ENCODE measurements around the gene TMCC1. TPM values are rescaled to one million over a fixed set of nuclear protein-coding genes. Genes with fewer than 3 reads are reported as not detected.

The TMCC1 gene
- total RNA-seq, 1 donor from 2014 or later: 25.9 TPM

DNA sequence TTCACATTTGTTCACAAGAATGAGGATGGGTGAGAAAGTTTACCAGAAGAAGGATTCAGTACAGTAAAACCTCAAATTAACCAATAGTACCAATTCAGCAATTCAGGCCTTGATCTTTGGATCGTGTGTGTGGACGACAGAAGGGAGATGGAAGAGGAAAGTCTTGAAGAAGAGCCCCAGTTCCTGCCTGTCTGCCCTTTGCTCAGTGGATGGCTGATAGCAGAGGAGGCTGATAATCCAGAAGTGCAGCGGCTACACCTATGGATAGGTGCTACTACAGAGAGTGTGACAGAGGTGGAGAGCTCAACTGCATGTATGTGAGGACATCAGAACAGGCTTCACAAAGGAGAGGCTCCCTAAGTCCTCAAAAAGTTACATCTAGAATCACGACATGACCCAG is 257.9 kb downstream of the TMCC1 start:
- Mint-ChIP-seq H3K27ac (no peak overlapping the region), H3K27me3 (no peaks in the 10 kb centered on the region), H3K4me1 (no peaks in the 10 kb centered on the region), H3K4me3 (no peak overlapping the region), H3K9me3 (no peaks in the 10 kb centered on the region), H3K36me3 (ENCODE audit: low read depth) (no peaks in the 10 kb centered on the region)
- POLR2A ChIA-PET: no interaction called here
- intact Hi-C loops (cut with micrococcal nuclease): no loop called here
- CTCF ChIA-PET: no interaction called here
- DNase-seq (no peak), ATAC-seq (ENCODE audit: low read depth) (no peak)
- TF ChIP-seq, protein P1, sequence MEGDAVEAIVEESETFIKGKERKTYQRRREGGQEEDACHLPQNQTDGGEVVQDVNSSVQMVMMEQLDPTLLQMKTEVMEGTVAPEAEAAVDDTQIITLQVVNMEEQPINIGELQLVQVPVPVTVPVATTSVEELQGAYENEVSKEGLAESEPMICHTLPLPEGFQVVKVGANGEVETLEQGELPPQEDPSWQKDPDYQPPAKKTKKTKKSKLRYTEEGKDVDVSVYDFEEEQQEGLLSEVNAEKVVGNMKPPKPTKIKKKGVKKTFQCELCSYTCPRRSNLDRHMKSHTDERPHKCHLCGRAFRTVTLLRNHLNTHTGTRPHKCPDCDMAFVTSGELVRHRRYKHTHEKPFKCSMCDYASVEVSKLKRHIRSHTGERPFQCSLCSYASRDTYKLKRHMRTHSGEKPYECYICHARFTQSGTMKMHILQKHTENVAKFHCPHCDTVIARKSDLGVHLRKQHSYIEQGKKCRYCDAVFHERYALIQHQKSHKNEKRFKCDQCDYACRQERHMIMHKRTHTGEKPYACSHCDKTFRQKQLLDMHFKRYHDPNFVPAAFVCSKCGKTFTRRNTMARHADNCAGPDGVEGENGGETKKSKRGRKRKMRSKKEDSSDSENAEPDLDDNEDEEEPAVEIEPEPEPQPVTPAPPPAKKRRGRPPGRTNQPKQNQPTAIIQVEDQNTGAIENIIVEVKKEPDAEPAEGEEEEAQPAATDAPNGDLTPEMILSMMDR (IDR thresholded peaks at IDR 0.05): no peak

DNA sequence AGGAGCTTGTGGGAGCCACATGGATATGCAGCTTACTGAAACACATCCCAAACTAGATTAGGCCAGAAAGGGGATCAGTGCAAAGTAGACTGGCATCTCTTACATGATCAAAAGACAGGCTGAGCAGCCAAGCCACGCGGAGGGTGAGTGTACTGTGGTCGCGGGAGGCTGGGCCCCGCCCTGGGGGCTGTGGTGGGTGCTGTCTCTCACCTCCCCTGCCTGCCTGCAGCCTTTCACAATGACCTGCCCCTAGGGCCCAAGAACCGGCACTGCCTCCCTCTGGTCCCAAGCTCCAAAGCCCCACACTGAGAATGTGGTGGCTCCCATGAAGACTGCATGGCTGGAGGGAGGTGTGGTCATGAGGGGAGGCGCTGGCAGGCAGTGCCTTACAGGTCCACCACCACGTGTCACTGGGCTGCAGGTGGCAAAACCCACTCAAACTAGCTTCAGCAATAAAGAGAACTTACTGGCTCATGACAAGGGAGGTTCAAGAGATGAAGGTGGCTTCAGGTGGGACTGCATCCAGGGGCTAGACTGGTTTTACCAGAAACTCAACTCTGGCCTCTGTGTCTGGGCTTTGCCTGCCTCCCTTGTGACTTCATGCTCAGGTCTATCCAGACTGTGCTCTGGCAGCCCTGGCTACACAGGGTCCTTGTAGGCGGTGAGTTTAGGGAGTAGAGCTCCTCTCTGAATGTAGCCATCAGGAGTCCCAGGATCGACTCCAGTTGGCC is 259.6 kb downstream of the TMCC1 start:
- ChIA-PET CTCF (no interaction called here), POLR2A (interaction anchor here (0.6 kb wide), 1 partner anchor 307 kb away, joined by 3 read pairs; no protein-coding TSS in a partner anchor)
- ATAC-seq (ENCODE audit: low read depth) (no peak), DNase-seq (no peak)
- Mint-ChIP-seq H3K4me1 (no peaks in the 10 kb centered on the region), H3K4me3 (no peak overlapping the region), H3K27ac (no peak overlapping the region), H3K9me3 (no peaks in the 10 kb centered on the region), H3K27me3 (no peaks in the 10 kb centered on the region), H3K36me3 (ENCODE audit: low read depth) (no peaks in the 10 kb centered on the region)
- intact Hi-C loops (cut with micrococcal nuclease): no loop called here
- TF ChIP-seq, protein P1 (IDR thresholded peaks at IDR 0.05): no peak

DNA sequence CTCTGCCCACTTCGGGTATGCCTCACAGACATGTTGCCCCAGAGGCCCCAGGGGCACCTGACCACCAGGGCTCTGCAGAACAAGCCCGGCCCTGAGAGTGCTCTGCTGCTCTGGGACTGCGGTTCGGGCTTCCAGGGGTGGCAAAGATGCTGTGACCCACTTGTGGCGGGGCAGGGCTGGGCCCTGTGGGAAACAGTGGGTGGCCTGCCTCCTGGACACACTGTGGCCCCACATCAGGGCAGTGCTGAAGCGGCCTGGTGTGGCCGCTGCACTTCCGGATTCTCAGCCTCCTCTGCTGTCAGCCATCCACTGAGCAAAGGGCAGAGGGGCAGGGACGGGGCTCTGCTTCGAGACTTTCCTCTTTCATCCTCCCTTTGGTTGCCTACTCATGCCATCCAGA is 260.5 kb downstream of the TMCC1 start:
- Mint-ChIP-seq H3K4me3 (no peak overlapping the region), H3K9me3 (no peaks in the 10 kb centered on the region), H3K4me1 (peaks cover 3% of the 10 kb centered on the region), H3K36me3 (ENCODE audit: low read depth) (no peaks in the 10 kb centered on the region), H3K27me3 (no peaks in the 10 kb centered on the region), H3K27ac (no peak overlapping the region)
- ChIA-PET CTCF (no interaction called here), POLR2A (no interaction called here)
- DNase-seq: no peak
- no peak for ATAC-seq (ENCODE audit: low read depth)
- intact Hi-C loops (cut with micrococcal nuclease): no loop called here
- TF ChIP-seq, protein P1 (IDR thresholded peaks at IDR 0.05): no peak

DNA sequence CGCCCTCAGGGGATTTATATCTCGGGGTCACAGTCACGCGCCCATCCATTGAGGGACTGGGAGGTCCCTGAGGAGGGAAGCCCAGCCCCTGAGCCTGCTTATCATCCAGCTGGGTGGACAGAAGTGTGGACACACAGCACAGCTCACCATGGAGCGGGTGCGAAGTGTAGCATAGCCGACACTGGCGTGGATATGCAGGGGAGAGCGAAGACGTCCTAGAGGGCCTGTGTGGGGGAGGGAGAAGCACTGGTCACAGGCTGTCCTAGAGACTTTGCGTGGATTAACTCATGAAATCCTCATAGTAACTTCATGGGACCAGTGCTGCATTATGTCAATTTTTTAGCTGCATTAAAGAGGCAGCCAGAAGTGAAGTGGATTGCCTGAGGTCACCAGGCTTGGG is 261.0 kb downstream of the TMCC1 start:
- POLR2A ChIA-PET: no interaction called here
- ATAC-seq (ENCODE audit: low read depth) (no peak), DNase-seq (no peak)
- TF ChIP-seq, protein P1 (IDR thresholded peaks at IDR 0.05): no peak
- intact Hi-C loops (cut with micrococcal nuclease): no loop called here
- Mint-ChIP-seq H3K27ac (no peak overlapping the region), H3K9me3 (no peaks in the 10 kb centered on the region), H3K36me3 (ENCODE audit: low read depth) (no peaks in the 10 kb centered on the region), H3K4me1 (peaks cover 7% of the 10 kb centered on the region), H3K4me3 (no peak overlapping the region), H3K27me3 (no peaks in the 10 kb centered on the region)
- CTCF ChIA-PET: no interaction called here

DNA sequence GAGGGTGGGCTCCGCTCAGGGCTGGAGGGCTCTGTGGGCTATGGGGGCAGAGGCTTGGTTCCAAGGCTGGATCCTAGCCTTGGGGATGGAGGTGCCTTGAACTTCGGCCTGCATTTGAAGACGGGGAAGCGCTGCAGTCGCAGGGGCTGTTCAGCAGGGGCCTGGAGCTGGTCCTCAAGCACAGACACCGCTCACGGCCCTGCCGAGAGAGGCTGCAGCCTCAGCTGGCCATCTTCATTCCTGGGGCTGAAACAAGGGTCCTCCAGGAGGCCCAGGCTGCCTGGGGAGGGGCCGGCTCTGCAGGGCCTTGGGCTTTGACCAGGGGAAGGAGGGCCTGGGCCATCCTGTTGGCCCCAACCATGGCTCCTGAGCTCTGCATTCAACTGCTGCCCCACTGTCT is 261.5 kb downstream of the TMCC1 start:
- DNase-seq (no peak), ATAC-seq (ENCODE audit: low read depth) (no peak)
- H3K36me3 Mint-ChIP-seq (ENCODE audit: low read depth): no peaks in the 10 kb centered on the region
- ChIA-PET POLR2A (no interaction called here), CTCF (no interaction called here)
- H3K9me3 Mint-ChIP-seq: no peaks in the 10 kb centered on the region
- no peaks in the 10 kb centered on the region for H3K27me3 Mint-ChIP-seq
- no peak overlapping the region for H3K4me3 Mint-ChIP-seq
- H3K4me1 Mint-ChIP-seq: peaks cover 12% of the 10 kb centered on the region
- intact Hi-C loops (cut with micrococcal nuclease): no loop called here
- TF ChIP-seq, protein P1 (IDR thresholded peaks at IDR 0.05): no peak
- H3K27ac Mint-ChIP-seq: no peak overlapping the region

Measured in activated B cell treated with CpG ODN at 0.5 μM for 24 hours (primary cell).